K562 (cell line): ENCODE measurements around the gene RBBP4. TPM values are rescaled to one million over a fixed set of nuclear protein-coding genes. Genes with fewer than 3 reads are reported as not detected.

Experiments
- ATAC-seq: fragments of 200-7000 bp; cut with Tn5 transposase; 3 replicates; pipeline ENCODE4 v1.9.1; 2020; ENCODE audit warnings: moderate library complexity
- BruUV-seq: library from RNA; stranded (reverse); fragments of 400-500 nt; replicated peaks from 2 replicates; lab custom pipeline; 2021; lab: Mats Ljungman, UMichigan
- CTCF ChIA-PET: fragments of 300-600 bp; formaldehyde crosslinking; extraction: SDS; loops from one replicate; lab custom pipeline; 2021; ENCODE audit warnings: low intra/inter-chr PET ratio; lab: Yijun Ruan, JAX
- POLR2A ChIA-PET: fragments of 300-600, 350-650 bp; sonication (Branson Sonifier 250); formaldehyde crosslinking; extraction: SDS; loops from one replicate; lab custom pipeline; 2021; ENCODE audit warnings: antibody characterized with exemption, inconsistent platforms; lab: Yijun Ruan, JAX
- DNase-seq, 4 experiments: peaks; one replicate each; pipeline versions ENCODE4 v3.0.0 to v3.0.0-alpha.2; 2011 to 2018; ENCODE audit warnings: low spot score in 3 of 4, mixed read lengths in 3 of 4; ENCODE audit errors: extremely low read depth in 1 of 4
- FAIRE-seq: peaks from 2 replicates; lab custom pipeline; 2011; peaks lifted over from hg19 to GRCh38; lab: Jason Lieb, UNC
- H2AFZ ChIP-seq: 2 replicates; pipeline ENCODE4 v1.6.0; 2011; ENCODE audit warnings: low read depth, low read length, control low read depth, inconsistent platforms
- H3K27ac ChIP-seq: fragments of 200-600 bp; 3 replicates; pipeline ENCODE4 v1.8.0; 2011; ENCODE audit warnings: low read depth, mild to moderate bottlenecking, control low read depth, inconsistent platforms, low read length, moderate library complexity, mixed read lengths; ENCODE audit errors: extremely low read depth
- H3K27me3 ChIP-seq, 2 experiments: fragments of 300-600 bp in 1 of 2; 2 replicates in 1 of 2; 3 replicates in 1 of 2; pipeline versions ENCODE4 v1.6.0 to v1.8.0; 2011; ENCODE audit warnings: inconsistent platforms in 2 of 2, low read length in 2 of 2, mild to moderate bottlenecking in 1 of 2, mixed read lengths in 1 of 2, moderate library complexity in 1 of 2; ENCODE audit not compliant: control insufficient read depth in 2 of 2, insufficient read depth in 2 of 2
- H3K36me3 ChIP-seq: fragments of 300-600 bp; 3 replicates; pipeline ENCODE4 v1.8.0; 2011; ENCODE audit warnings: mild to moderate bottlenecking, low read length, inconsistent platforms; ENCODE audit not compliant: control insufficient read depth, insufficient read depth
- H3K4me1 ChIP-seq, 2 experiments: fragments of 200-600 bp in 1 of 2; replicated peaks in 1 of 2; 2 replicates in 1 of 2; 3 replicates in 1 of 2; pipeline versions ENCODE4 v1.5.1 to v1.8.0; 2011; ENCODE audit warnings: inconsistent platforms in 2 of 2, low read length in 2 of 2, mild to moderate bottlenecking in 1 of 2, mixed read lengths in 1 of 2, moderate library complexity in 1 of 2; ENCODE audit not compliant: control insufficient read depth in 2 of 2, insufficient read depth in 2 of 2
- H3K4me2 ChIP-seq: 2 replicates; pipeline ENCODE4 v1.6.1; 2011; ENCODE audit warnings: low read length, control low read depth, inconsistent platforms, mixed read lengths; ENCODE audit not compliant: insufficient read depth
- H3K4me3 ChIP-seq: fragments of 200-600 bp; sonication (generic), shearing (Covaris generic); 2 replicates; pipeline ENCODE4 v1.5.1; 2016; ENCODE audit warnings: control low read depth, inconsistent platforms
- H3K79me2 ChIP-seq: fragments of 200-600 bp; 3 replicates; pipeline ENCODE4 v1.8.0; 2011; ENCODE audit warnings: low read length, inconsistent platforms; ENCODE audit not compliant: control insufficient read depth, insufficient read depth
- H3K9ac ChIP-seq, 2 experiments: 2 replicates each; pipeline versions ENCODE4 v1.6.0 to v1.6.1; 2011; ENCODE audit warnings: low read depth in 2 of 2, low read length in 2 of 2, control low read depth in 1 of 2, inconsistent platforms in 1 of 2, mild to moderate bottlenecking in 1 of 2, mixed read lengths in 1 of 2; ENCODE audit not compliant: insufficient read depth in 1 of 2
- H3K9me1 ChIP-seq: one replicate; pipeline ENCODE4 v1.6.0; 2011; ENCODE audit warnings: inconsistent platforms, mild to moderate bottlenecking, low read length, moderate library complexity; ENCODE audit not compliant: control insufficient read depth, insufficient read depth
- H3K9me3 ChIP-seq: replicated peaks from 2 replicates; pipeline ENCODE4 v1.5.1; 2011; ENCODE audit warnings: low read depth, low read length, inconsistent platforms; ENCODE audit not compliant: control insufficient read depth, insufficient read depth
- H4K20me1 ChIP-seq: replicated peaks from 2 replicates; pipeline ENCODE4 v1.6.1; 2011; ENCODE audit warnings: low read length, inconsistent platforms, mixed read lengths; ENCODE audit not compliant: control insufficient read depth, insufficient read depth
- BCOR ChIP-seq: fragments of 450-650 bp; IDR thresholded peaks from 2 replicates; pipeline ENCODE4 v1.6.1; 2016
- ILK ChIP-seq: fragments of 450-650 bp; IDR thresholded peaks from 2 replicates; pipeline ENCODE4 v1.6.1; 2016; ENCODE audit warnings: missing genetic modification characterization, low read depth, mild to moderate bottlenecking, missing compliant biosample characterization, moderate library complexity, borderline replicate concordance
- MEF2D ChIP-seq: conservative IDR thresholded peaks from 2 replicates; pipeline ENCODE4 v1.6.1; 2016; ENCODE audit warnings: low read depth, missing genetic modification characterization, missing compliant biosample characterization
- SRSF7 ChIP-seq: fragments of 200-400 bp; formaldehyde crosslinking; optimal IDR thresholded peaks from 2 replicates; pipeline ENCODE3; 2017; ENCODE audit warnings: mild to moderate bottlenecking, low read depth, low read length
- ZFP36 ChIP-seq: fragments of 150-350 bp; IDR thresholded peaks from 2 replicates; pipeline ENCODE4 v1.6.1; 2018; ENCODE audit warnings: low read length, low read depth; ENCODE audit not compliant: partially characterized antibody
- ZNF184 ChIP-seq: sonication (generic); formaldehyde crosslinking; IDR thresholded peaks from 2 replicates; pipeline ENCODE4 v1.5.0; 2020; ENCODE audit warnings: missing genetic modification reagents
- ZNF316 ChIP-seq: fragments of 450-650 bp; IDR thresholded peaks from 2 replicates; pipeline ENCODE4 v1.6.1; 2016
- ZNF408 ChIP-seq: fragments of 250-450 bp; sonication (Bioruptor Pico); IDR thresholded peaks from 2 replicates; pipeline ENCODE4 v1.4.0; 2020; ENCODE audit warnings: low read depth, mild to moderate bottlenecking, moderate library complexity
- ZNF445 ChIP-seq: fragments of 250-450 bp; sonication (Bioruptor Pico); IDR thresholded peaks from 2 replicates; pipeline ENCODE4 v1.4.0; 2020; ENCODE audit warnings: low read depth, mild to moderate bottlenecking, moderate library complexity
- WGBS: fragments of 100-300 bp; shearing (Covaris generic); methylation state at CpG from one replicate; pipeline ENCODE4 v1.1.6; 2016; ENCODE audit warnings: low coverage, mixed read lengths; ENCODE audit not compliant: insufficient coverage; ENCODE audit errors: missing lambda C conversion rate; 5-methylcytosine and 5-hydroxymethylcytosine counted together
- in situ Hi-C: fragments of 300-500 bp; cut with MboI; formaldehyde crosslinking; loops from 4 replicates; pipeline ENCODE4 v1.15.0; 2018; ENCODE audit warnings: inconsistent platforms, mixed read lengths
- intact Hi-C: fragments of 100-400 bp; cut with micrococcal nuclease; formaldehyde crosslinking; loops from 2 replicates; pipeline ENCODE4 v1.14.2; 2022
- polyA plus RNA-seq, 8 experiments: library from polyadenylated mRNA; depleted of rRNA in 4 of 8; stranded (reverse) in 5 of 8; unstranded in 3 of 8; fragments of >200 nt; fragmentation: Nextera tagmentation in 2 of 8; fragmentation: Illumina TruSeq in 1 of 8; extraction: Ambion mirVana in 2 of 8; extraction: Trizol in 1 of 8; gene quantifications; 2 replicates each; pipeline versions ENCODE4 v1.2.1 to v1.2.3, GENCODE V29; 2011 to 2014; ENCODE audit warnings: inconsistent platforms in 1 of 8, missing spikeins in 1 of 8
- total RNA-seq, 7 experiments: library from RNA; depleted of rRNA in 6 of 7; stranded (reverse); fragments of >200 nt in 6 of 7; fragmentation: Illumina TruSeq in 2 of 7; extraction: Trizol in 2 of 7; gene quantifications; 2 replicates each; pipeline versions ENCODE4 v1.2.1 to v1.2.3, GENCODE V29; 2011 to 2021; ENCODE audit warnings: low replicate concordance in 1 of 7

RBBP4 gene
- total and polyA plus RNA-seq, 9 of the 15 experiments (the other 6 are each of a cell fraction or from before 2014, with no cell fraction given), result 185 to 409 (median 259) TPM

DNA sequence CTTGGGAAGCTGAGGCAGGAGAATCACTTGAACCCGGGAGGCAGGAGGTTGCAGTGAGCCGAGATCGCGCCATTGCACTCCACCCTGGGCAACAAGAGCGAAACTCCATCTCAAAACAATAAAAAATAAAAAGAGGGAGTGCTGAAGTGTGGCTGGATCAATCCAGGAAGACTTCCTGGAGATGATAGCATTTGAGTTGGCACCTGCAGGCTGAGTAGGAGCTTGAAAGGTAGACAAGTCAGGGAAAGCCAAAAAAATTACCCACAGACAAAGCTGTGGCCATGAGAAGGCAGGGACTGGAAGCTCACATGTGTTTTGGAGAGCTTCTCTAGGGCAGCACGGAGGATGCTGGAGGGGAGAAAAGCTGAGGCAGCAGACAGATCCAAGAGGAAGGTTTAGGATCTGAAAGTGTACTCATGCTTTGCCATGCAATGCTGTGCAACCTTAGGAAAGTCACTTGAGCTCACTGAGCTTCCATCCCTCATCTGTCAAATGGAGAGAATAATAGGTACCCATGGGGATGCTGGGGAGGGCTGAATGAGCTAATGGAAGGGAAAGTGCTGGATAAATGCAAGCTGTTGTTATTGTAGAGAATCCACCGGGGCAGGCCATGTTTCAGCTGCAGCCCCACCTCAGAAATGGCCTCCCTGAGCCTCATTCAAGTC, 77.5 kb downstream of the RBBP4 start:
- 35% methylated on average over 7 of the region's 7 CpGs for WGBS
- no peak overlapping the region for H3K27ac ChIP-seq
- H3K79me2 ChIP-seq, result no peaks in the 10 kb centered on the region
- no peak overlapping the region for H2AFZ ChIP-seq
- H3K4me1 ChIP-seq, result peaks cover 21 to 37% of the 10 kb centered on the region in 2 experiments
- H3K9me3 ChIP-seq, result no peaks in the 10 kb centered on the region
- no peaks in the 10 kb centered on the region for H3K27me3 ChIP-seq
- no TSS peak for BruUV-seq
- no peak overlapping the region for H3K9ac ChIP-seq
- intact Hi-C loops, result no loop called here
- ATAC-seq (no peak), FAIRE-seq (no peak), DNase-seq (no peak)
- ChIA-PET POLR2A (interaction anchor here (0.6 to 3.3 kb wide), 16 partner anchors 8 to 376 kb away, joined by 3 to 33 read pairs (median 4); no protein-coding TSS in a partner anchor), CTCF (no interaction called here)
- no peak for TF ChIP-seq ZNF408
- no peak for TF ChIP-seq ILK (tag)
- TF ChIP-seq SRSF7, result no peak
- TF ChIP-seq MEF2D (tag), result no peak
- peak; percentile 60; the same call in 1 of the 2 replicates for TF ChIP-seq ZNF316
- TF ChIP-seq BCOR, result peak; percentile 66
- no peak for TF ChIP-seq ZNF184
- TF ChIP-seq ZNF445 (CRISPR knock-in tag), result no peak
- peak; percentile 79 for TF ChIP-seq ZFP36
- no peak overlapping the region for H3K4me3 ChIP-seq
- in situ Hi-C loops, result no loop called here
- H4K20me1 ChIP-seq, result no peaks in the 10 kb centered on the region
- no peaks in the 10 kb centered on the region for H3K36me3 ChIP-seq
- no peaks in the 10 kb centered on the region for H3K9me1 ChIP-seq
- no peak overlapping the region for H3K4me2 ChIP-seq
